GM10248 (cell line): Measurements from ENCODE around the gene RBM42.

Experiments used
- CTCF ChIA-PET: fragments of 300-600 bp; sonication (Branson Sonifier 250); formaldehyde crosslinking; extraction: SDS; loops from one replicate; lab custom pipeline; 2021; ENCODE audit warnings: antibody characterized with exemption; lab: Yijun Ruan, JAX
- POLR2A ChIA-PET: fragments of 350-650 bp; sonication (Branson Sonifier 250); formaldehyde crosslinking; extraction: SDS; loops from one replicate; lab custom pipeline; 2020; ENCODE audit warnings: antibody characterized with exemption; lab: Yijun Ruan, JAX
- DNase-seq: peaks from one replicate; pipeline ENCODE4 v3.0.0; 2012; ENCODE audit errors: extremely low spot score
- TF ChIP-seq, protein P1 (sequence below): IDR thresholded peaks from 2 replicates; pipeline ENCODE4 v1.5.1; 2012; ENCODE audit warnings: mild to moderate bottlenecking, low read depth; ENCODE audit errors: extremely low read depth, missing control alignments, control extremely low read depth

Gene RBM42

DNA sequence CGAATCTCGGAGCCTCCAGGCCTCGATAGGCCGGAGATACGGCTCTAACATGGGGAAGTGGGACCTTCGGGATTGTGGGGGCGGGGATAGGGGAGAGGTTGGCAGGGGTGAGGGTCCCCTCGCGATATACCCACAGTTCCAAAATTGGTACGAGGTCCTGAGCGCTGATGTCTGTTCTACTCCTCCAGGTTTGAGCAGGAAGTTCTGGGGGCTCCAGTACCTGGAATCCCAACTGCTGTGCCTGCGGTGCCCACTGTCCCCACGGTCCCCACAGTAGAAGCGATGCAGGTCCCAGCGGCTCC lies 447 bp downstream of the RBM42 start:
- TF ChIP-seq, protein P1, sequence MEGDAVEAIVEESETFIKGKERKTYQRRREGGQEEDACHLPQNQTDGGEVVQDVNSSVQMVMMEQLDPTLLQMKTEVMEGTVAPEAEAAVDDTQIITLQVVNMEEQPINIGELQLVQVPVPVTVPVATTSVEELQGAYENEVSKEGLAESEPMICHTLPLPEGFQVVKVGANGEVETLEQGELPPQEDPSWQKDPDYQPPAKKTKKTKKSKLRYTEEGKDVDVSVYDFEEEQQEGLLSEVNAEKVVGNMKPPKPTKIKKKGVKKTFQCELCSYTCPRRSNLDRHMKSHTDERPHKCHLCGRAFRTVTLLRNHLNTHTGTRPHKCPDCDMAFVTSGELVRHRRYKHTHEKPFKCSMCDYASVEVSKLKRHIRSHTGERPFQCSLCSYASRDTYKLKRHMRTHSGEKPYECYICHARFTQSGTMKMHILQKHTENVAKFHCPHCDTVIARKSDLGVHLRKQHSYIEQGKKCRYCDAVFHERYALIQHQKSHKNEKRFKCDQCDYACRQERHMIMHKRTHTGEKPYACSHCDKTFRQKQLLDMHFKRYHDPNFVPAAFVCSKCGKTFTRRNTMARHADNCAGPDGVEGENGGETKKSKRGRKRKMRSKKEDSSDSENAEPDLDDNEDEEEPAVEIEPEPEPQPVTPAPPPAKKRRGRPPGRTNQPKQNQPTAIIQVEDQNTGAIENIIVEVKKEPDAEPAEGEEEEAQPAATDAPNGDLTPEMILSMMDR: no peak
- CTCF ChIA-PET: interaction anchor here (1.0 kb wide), 2 partner anchors 16 to 19 kb away, joined by 3 read pairs; no protein-coding TSS in a partner anchor
- DNase-seq: no peak
- POLR2A ChIA-PET: no interaction called here

DNA sequence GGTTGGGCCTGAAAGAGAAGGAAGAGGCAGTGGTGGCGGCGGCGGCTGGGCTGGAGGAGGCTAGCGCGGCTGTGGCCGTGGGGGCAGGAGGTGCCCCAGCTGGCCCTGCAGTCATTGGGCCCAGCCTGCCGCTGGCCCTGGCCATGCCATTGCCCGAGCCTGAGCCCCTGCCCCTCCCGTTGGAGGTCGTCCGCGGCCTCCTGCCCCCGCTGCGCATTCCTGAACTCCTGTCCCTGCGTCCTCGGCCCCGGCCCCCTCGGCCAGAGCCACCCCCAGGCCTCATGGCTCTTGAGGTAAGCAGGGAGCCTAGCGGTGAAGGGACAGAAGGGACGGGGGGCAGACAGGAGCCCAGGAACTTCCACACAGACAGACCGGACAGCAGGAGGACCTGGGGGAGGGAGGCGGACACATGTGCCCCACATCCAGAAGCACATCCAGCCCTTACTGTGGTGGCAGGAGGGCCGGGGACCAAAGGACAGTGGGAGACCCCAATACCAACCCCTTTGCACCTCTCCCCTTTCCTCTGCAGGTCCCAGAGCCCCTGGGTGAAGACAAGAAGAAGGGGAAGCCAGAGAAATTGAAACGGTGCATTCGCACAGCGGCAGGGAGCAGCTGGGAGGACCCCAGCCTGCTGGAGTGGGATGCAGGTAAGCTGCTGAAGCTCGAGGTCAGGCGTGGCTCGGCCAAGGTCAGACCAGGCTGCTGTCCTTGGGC lies 5.0 kb downstream of the RBM42 start:
- DNase-seq: no peak
- POLR2A ChIA-PET: no interaction called here
- CTCF ChIA-PET: interaction anchor here (1.1 to 1.6 kb wide), 2 partner anchors 12 to 85 kb away, joined by 3 to 4 read pairs; no protein-coding TSS in a partner anchor
- TF ChIP-seq, protein P1: no peak

DNA sequence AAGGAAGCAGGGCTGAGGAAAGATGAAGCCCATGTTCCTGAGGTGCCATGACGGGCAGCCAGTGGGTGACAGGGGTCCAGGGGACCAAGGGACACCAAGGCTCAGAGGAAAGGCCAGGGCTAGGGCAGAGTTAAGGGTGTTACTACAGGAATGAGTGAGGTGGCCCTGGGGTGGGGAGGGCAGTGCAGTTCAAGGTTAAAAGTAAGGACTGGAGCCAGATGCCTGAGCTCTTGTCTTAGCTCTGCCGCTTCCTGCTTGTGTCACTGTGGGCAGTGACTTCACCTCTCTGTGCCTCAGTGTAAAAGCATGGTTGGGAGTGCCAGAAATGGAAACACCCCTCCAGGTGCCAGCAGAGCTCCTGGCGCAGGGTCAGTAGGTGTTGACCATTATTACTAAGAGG lies 7.8 kb downstream of the RBM42 start:
- TF ChIP-seq, protein P1: no peak
- no peak for DNase-seq
- ChIA-PET CTCF (interaction anchor here (1.2 to 1.4 kb wide), 2 partner anchors 44 to 126 kb away, joined by 3 read pairs; no protein-coding TSS in a partner anchor), POLR2A (no interaction called here)

DNA sequence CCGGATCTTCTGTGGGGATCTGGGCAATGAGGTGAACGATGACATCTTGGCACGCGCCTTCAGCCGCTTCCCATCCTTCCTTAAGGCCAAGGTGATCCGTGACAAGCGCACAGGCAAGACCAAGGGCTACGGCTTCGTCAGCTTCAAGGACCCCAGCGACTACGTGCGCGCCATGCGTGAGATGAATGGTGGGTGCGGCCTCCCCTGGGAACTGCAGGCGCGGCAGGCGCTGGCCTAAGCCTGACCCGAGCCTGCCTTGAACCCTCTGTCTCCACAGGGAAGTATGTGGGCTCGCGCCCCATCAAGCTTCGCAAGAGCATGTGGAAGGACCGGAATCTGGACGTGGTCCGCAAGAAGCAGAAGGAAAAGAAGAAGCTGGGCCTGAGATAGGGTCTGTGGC lies 8.3 kb downstream of the RBM42 start:
- no peak for DNase-seq
- ChIA-PET CTCF (interaction anchor here (1.2 to 1.4 kb wide), 3 partner anchors 45 to 126 kb away, joined by 3 read pairs; no protein-coding TSS in a partner anchor), POLR2A (interaction anchor here (1.4 kb wide), 1 partner anchor 11 kb away, joined by 4 read pairs; the partner anchor contains the start of gene COX6B1)
- TF ChIP-seq, protein P1: no peak

DNA sequence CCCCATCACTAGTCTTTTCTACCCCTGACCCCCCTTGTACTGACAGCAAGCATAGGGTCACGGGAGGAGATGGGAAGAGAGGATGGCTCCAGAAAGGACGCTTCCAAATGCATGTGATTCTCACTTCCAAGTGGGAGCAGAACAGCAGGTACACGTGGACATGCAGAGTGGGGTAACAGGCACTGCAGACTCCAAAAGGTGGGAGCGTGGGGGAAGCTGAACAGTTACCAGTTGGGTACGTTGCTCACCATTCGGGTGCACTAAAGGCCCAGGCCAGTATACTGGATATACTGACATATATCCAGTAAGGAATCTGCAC lies 10.4 kb downstream of the RBM42 start:
- no peak for DNase-seq
- ChIA-PET CTCF (no interaction called here), POLR2A (no interaction called here)
- TF ChIP-seq, protein P1: no peak

DNA sequence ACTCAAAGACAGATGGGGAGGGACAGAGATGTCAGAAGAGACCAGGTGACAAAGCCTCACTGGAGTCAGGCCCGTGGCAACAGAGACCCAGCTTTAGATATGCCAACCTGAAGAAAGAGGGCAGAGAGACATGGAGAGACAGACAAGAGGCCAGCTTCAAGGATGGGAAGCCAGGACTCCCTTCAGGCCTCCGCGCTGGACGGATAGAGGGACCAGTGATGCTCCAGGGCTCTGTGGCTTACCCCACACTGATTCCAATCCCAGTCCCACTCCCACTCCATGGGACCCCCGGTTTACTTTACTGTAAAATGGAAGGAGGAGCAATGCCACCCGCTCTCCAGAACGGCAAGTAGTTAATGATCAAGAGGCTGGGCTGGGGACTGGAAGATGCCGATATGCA lies 11.0 kb downstream of the RBM42 start:
- POLR2A ChIA-PET: no interaction called here
- CTCF ChIA-PET: no interaction called here
- DNase-seq: no peak
- TF ChIP-seq, protein P1: no peak
